ENCODE results near the gene UST.

Gene UST

GRCh38 chr6:149064660-149065015 is 317.8 kb downstream of the UST start:
- Histone ChIP-seq H2AFZ (ENCODE audit: low read depth, low read length, severe bottlenecking) (no peak overlapping the region), H3K9me3 (ENCODE audit: insufficient read depth, low read length) (no peaks in the 10 kb centered on the region), H3K27me3 (ENCODE audit: low read length) (no peaks in the 10 kb centered on the region), H3K79me2 (ENCODE audit: insufficient read depth, low read length) (no peaks in the 10 kb centered on the region), H3F3A (ENCODE audit: insufficient read depth) (no peaks in the 10 kb centered on the region), H4K20me1 (ENCODE audit: low read depth, low read length) (no peaks in the 10 kb centered on the region), H3K9me2 (replicated peaks; ENCODE audit: insufficient read depth, low read length) (no peaks in the 10 kb centered on the region), H3K27ac (ENCODE audit: low read depth, low read length) (no peak overlapping the region), H3K4me2 (ENCODE audit: low read depth, low read length, poor library complexity, severe bottlenecking) (no peak overlapping the region), H3K4me3 (ENCODE audit: insufficient read depth, low read length, poor library complexity, severe bottlenecking) (no peak overlapping the region), H3K36me3 (ENCODE audit: low read length) (no peaks in the 10 kb centered on the region), H3K9ac (ENCODE audit: low read length) (no peak overlapping the region)
- TF ChIP-seq EZH2phosphoT487 (conservative IDR thresholded peaks at IDR 0.05; ENCODE audit: low read length): no peak
- TF ChIP-seq, protein P1, sequence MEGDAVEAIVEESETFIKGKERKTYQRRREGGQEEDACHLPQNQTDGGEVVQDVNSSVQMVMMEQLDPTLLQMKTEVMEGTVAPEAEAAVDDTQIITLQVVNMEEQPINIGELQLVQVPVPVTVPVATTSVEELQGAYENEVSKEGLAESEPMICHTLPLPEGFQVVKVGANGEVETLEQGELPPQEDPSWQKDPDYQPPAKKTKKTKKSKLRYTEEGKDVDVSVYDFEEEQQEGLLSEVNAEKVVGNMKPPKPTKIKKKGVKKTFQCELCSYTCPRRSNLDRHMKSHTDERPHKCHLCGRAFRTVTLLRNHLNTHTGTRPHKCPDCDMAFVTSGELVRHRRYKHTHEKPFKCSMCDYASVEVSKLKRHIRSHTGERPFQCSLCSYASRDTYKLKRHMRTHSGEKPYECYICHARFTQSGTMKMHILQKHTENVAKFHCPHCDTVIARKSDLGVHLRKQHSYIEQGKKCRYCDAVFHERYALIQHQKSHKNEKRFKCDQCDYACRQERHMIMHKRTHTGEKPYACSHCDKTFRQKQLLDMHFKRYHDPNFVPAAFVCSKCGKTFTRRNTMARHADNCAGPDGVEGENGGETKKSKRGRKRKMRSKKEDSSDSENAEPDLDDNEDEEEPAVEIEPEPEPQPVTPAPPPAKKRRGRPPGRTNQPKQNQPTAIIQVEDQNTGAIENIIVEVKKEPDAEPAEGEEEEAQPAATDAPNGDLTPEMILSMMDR (IDR thresholded peaks at IDR 0.05; ENCODE audit: insufficient read depth, low read length, poor library complexity, severe bottlenecking): no peak

GRCh38 chr6:149065121-149065520 is 318.3 kb downstream of the UST start:
- Histone ChIP-seq H3K79me2 (ENCODE audit: insufficient read depth, low read length) (no peaks in the 10 kb centered on the region), H3K27ac (ENCODE audit: low read depth, low read length) (no peak overlapping the region), H3K27me3 (ENCODE audit: low read length) (no peaks in the 10 kb centered on the region), H3K36me3 (ENCODE audit: low read length) (no peaks in the 10 kb centered on the region), H3K9me2 (replicated peaks; ENCODE audit: insufficient read depth, low read length) (no peaks in the 10 kb centered on the region), H2AFZ (ENCODE audit: low read depth, low read length, severe bottlenecking) (no peak overlapping the region), H3K4me2 (ENCODE audit: low read depth, low read length, poor library complexity, severe bottlenecking) (no peak overlapping the region), H4K20me1 (ENCODE audit: low read depth, low read length) (no peaks in the 10 kb centered on the region), H3K9ac (ENCODE audit: low read length) (no peak overlapping the region), H3K4me3 (ENCODE audit: insufficient read depth, low read length, poor library complexity, severe bottlenecking) (no peak overlapping the region), H3K9me3 (ENCODE audit: insufficient read depth, low read length) (no peaks in the 10 kb centered on the region), H3F3A (ENCODE audit: insufficient read depth) (no peaks in the 10 kb centered on the region)
- TF ChIP-seq, protein P1 (IDR thresholded peaks at IDR 0.05; ENCODE audit: insufficient read depth, low read length, poor library complexity, severe bottlenecking): no peak
- no peak for TF ChIP-seq EZH2phosphoT487 (conservative IDR thresholded peaks at IDR 0.05; ENCODE audit: low read length)

DNA sequence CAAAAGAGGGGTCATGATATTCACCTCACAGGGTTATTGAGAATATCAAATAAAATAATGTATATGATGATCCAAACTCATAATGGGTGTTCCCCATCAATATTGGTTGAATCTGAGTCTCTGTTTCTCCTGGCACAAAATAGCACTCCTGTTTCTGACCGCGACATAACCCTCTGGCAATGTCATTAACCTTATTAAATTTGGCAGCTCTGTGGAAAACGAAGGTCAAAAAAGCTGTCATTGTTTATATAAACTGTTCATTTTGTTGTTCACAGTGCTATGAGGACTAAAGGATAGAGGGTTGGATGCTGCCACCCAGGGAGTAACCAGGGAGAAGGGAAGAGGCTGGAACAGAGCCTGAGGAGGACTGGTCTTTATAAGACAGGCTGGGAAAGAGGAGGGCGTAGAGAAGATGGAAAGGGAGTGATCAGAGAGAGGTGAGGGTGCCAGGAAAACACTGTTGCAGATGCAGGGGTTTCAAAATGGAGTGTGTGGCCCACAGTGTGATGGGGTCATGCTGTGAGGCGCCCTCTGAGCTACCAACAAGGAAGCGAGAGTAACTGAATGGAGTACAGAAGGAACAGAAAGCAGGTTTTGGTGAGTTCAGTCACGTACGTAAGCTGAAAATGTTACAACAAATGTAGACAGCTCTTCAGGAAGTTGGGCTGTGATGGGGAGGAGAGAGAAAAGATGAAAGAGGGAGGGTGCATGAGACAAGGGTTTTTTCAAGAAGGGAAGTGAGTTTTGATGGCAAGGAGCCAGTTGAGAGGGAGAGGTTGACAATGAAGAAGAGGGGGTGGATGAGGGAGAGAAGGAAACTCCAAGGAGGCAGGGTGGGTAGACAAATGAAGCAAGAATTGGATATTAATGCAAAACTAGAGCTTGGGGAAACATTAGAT is 319.1 kb downstream of the UST start:
- no peaks in the 10 kb centered on the region for H3K9me3 ChIP-seq (ENCODE audit: insufficient read depth, low read length)
- H3K9ac ChIP-seq (ENCODE audit: low read length): no peak overlapping the region
- peak overlapping the region; percentile 3 for H3K4me2 ChIP-seq (ENCODE audit: low read depth, low read length, poor library complexity, severe bottlenecking)
- H3K4me3 ChIP-seq (ENCODE audit: insufficient read depth, low read length, poor library complexity, severe bottlenecking): no peak overlapping the region
- H3K27ac ChIP-seq (ENCODE audit: low read depth, low read length): no peak overlapping the region
- H3K36me3 ChIP-seq (ENCODE audit: low read length): no peaks in the 10 kb centered on the region
- H3F3A ChIP-seq (ENCODE audit: insufficient read depth): no peaks in the 10 kb centered on the region
- TF ChIP-seq, protein P1 (IDR thresholded peaks at IDR 0.05; ENCODE audit: insufficient read depth, low read length, poor library complexity, severe bottlenecking): no peak
- no peak for TF ChIP-seq EZH2phosphoT487 (conservative IDR thresholded peaks at IDR 0.05; ENCODE audit: low read length)
- no peaks in the 10 kb centered on the region for H4K20me1 ChIP-seq (ENCODE audit: low read depth, low read length)
- H3K9me2 ChIP-seq (replicated peaks; ENCODE audit: insufficient read depth, low read length): no peaks in the 10 kb centered on the region
- H3K79me2 ChIP-seq (ENCODE audit: insufficient read depth, low read length): no peaks in the 10 kb centered on the region
- peak overlapping the region; percentile 31 for H2AFZ ChIP-seq (ENCODE audit: low read depth, low read length, severe bottlenecking)
- no peaks in the 10 kb centered on the region for H3K27me3 ChIP-seq (ENCODE audit: low read length)

All from SU-DHL-6 (cell line).